Pancreas (tissue), 10 donors: ENCODE measurements around the gene RNF5. TPM values are rescaled to one million over a fixed set of nuclear protein-coding genes. Genes with fewer than 3 reads are reported as not detected.

ENCODE experiments used
- ATAC-seq, 4 donors: fragments of 200-7000 bp; cut with Tn5 transposase; one replicate each; pipeline versions ENCODE4 v1.8.0 to v1.9.1; 2020; ENCODE audit warnings: mild to moderate bottlenecking in 4 of 4, moderate library complexity in 4 of 4
- DNase-seq, 6 donors: peaks; one replicate each; pipeline ENCODE4 v3.0.0-alpha.2; 2020
- FAIRE-seq: peaks from 2 replicates; lab custom pipeline; 2012; peaks lifted over from hg19 to GRCh38; lab: Jason Lieb, UNC
- H3K27ac ChIP-seq, 4 donors: fragments of 200-600 bp; sonication (generic); 1 replicate in 3 of 4; 2 replicates in 1 of 4; pipeline versions ENCODE4 v1.5.0 to v1.8.0; 2020
- H3K27me3 ChIP-seq, 4 donors: fragments of 200-600 bp; one replicate each; pipeline ENCODE4 v1.8.0; 2021
- H3K36me3 ChIP-seq, 3 donors: fragments of 200-600 bp; sonication (generic) in 1 of 3; one replicate each; pipeline versions ENCODE4 v1.5.0 to v1.8.0; 2020 to 2021
- H3K4me1 ChIP-seq, 3 donors: fragments of 200-600 bp; one replicate each; pipeline ENCODE4 v1.8.0; 2021
- H3K4me3 ChIP-seq, 4 donors: fragments of 200-600 bp; sonication (generic) in 2 of 4; one replicate each; pipeline versions ENCODE4 v1.5.0 to v1.8.0; 2020 to 2021
- H3K9me3 ChIP-seq, 4 donors: fragments of 200-600 bp; one replicate each; pipeline ENCODE4 v1.8.0; 2021
- CTCF ChIP-seq, 4 donors: fragments of 200-600 bp; sonication (generic) in 3 of 4; IDR thresholded peaks; one replicate each; pipeline versions ENCODE4 v1.5.0 to v1.8.0; 2021; ENCODE audit warnings: antibody characterized with exemption in 4 of 4
- WGBS, 2 donors: extraction: QIAGEN DNeasy Blood & Tissue Kit; methylation state at CpG; one replicate each; pipeline ENCODE4 v1.1.7; 2013; 5-methylcytosine and 5-hydroxymethylcytosine counted together
- intact Hi-C, 3 donors: fragments of 100-400 bp; cut with DNase I; formaldehyde crosslinking; loops; one replicate each; pipeline versions ENCODE4 v1.11.1 to v1.14.2; 2022
- polyA plus RNA-seq, 2 donors: library from polyadenylated mRNA; stranded (reverse); fragments of 200-250 nt; gene quantifications; one replicate each; pipeline ENCODE4 v1.2.3, GENCODE V29; 2013
- total RNA-seq, 6 donors: library from RNA; stranded (reverse); fragmentation: NEBNext Ultra II Directional in 4 of 6; extraction: Animal tissue kit (Norgen Biotek cat#: 25700) in 4 of 6; gene quantifications; one replicate each; pipeline versions ENCODE4 v1.2.1 to v1.2.4, GENCODE V29; 2021 to 2023
- donor health status: healthy with polysubstance abuse.
- donor health status: DM: no; HTN: no; CAD: no; lungs with moderate emphysema.
- donor health status: DM: no; HTN: no; CAD: no.
- donor health status: control.
- donor health status: control.
- donor health status: Bipolar disorder and iron deficiency.
- donor health status: DM: yes; HTN: yes; CAD: no.
- donor health status: DM: no; HTN: no; CAD: no.
- donor health status: DM: no; HTN: no; CAD: no.
- donor health status: DM: yes; HTN: yes; CAD: no.

The RNF5 gene
- total and polyA plus RNA-seq, 8 donors: 16.1 to 41.4 (median 25.8) TPM

- DNase-seq: no peak
- H3K4me3 ChIP-seq: no peak overlapping the region
- WGBS, 2 donors: 74 to 77% methylated on average over 1 of the region's 1 CpG
- no peak overlapping the region for H3K27ac ChIP-seq
- no peaks in the 10 kb centered on the region for H3K36me3 ChIP-seq
- intact Hi-C loops: no loop called here
- no peak for TF ChIP-seq CTCF (IDR thresholded peaks at IDR 0.05)
- FAIRE-seq: no peak
- no peaks in the 10 kb centered on the region for H3K9me3 ChIP-seq
- no peak for ATAC-seq
- no peaks in the 10 kb centered on the region for H3K4me1 ChIP-seq
- no peaks in the 10 kb centered on the region for H3K27me3 ChIP-seq
Measured at GRCh38 chr6:32146287-32146686, 31.9 kb upstream of the RNF5 start.

- 31 to 38% methylated on average over 4 of the region's 4 CpGs for WGBS, 2 donors
- H3K4me1 ChIP-seq: no peaks in the 10 kb centered on the region
- no peak for DNase-seq
- TF ChIP-seq CTCF (IDR thresholded peaks at IDR 0.05): no peak
- no peak for FAIRE-seq
- H3K9me3 ChIP-seq: no peaks in the 10 kb centered on the region
- H3K4me3 ChIP-seq: no peak overlapping the region
- no peak for ATAC-seq
- intact Hi-C loops: no loop called here
- no peak overlapping the region for H3K27ac ChIP-seq
- no peaks in the 10 kb centered on the region for H3K27me3 ChIP-seq
- H3K36me3 ChIP-seq: no peaks in the 10 kb centered on the region
Measured at GRCh38 chr6:32146687-32147086, 31.5 kb upstream of the RNF5 start.

GRCh38 chr6:32147401-32148132 lies 30.6 kb upstream of the RNF5 start:
- 86 to 90% methylated on average over 4 of the region's 4 CpGs for WGBS, 2 donors
- no peaks in the 10 kb centered on the region for H3K27me3 ChIP-seq
- no peak for TF ChIP-seq CTCF (IDR thresholded peaks at IDR 0.05)
- no peaks in the 10 kb centered on the region for H3K9me3 ChIP-seq
- H3K4me1 ChIP-seq: no peaks in the 10 kb centered on the region
- no peaks in the 10 kb centered on the region for H3K36me3 ChIP-seq
- no peak overlapping the region for H3K4me3 ChIP-seq
- H3K27ac ChIP-seq: no peak overlapping the region
- ATAC-seq (no peak), DNase-seq (no peak), FAIRE-seq (no peak)
- intact Hi-C loops: no loop called here

GRCh38 chr6:32148289-32149091 lies 29.7 kb upstream of the RNF5 start:
- FAIRE-seq: no peak
- Histone ChIP-seq H3K9me3 (no peaks in the 10 kb centered on the region), H3K4me1 (no peaks in the 10 kb centered on the region), H3K4me3 (peak overlapping the region in 2 of 4 donors; percentile 15 to 46), H3K27me3 (no peaks in the 10 kb centered on the region), H3K27ac (no peak overlapping the region), H3K36me3 (no peaks in the 10 kb centered on the region)
- DNase-seq: peak; percentile 61 to 88 (median 82)
- ATAC-seq: peak; percentile 86 to 95 (median 92)
- intact Hi-C loops: no loop called here
- 14 to 19% methylated on average over 39 of the region's 39 CpGs for WGBS, 2 donors
- TF ChIP-seq CTCF (IDR thresholded peaks at IDR 0.05): no peak
